MV-4-11 (cell line): ENCODE data around the gene ZNF451.
A peak's percentile ranks its signal among the peaks of the same experiment; 100 is the strongest.

ENCODE experiments used
- DNase-seq: peaks from one replicate; lab custom pipeline; 2025; lab: John Stamatoyannopoulos, UW

The ZNF451 gene

GRCh38 chr6:57094689-57095088 is 4.7 kb downstream of the ZNF451 start:
- no peak for DNase-seq

- DNase-seq, result no peak
These were observed 7.6 kb downstream of the ZNF451 start for GRCh38 chr6:57097596-57097995.

- no peak for DNase-seq
These were observed 13.0 kb downstream of the ZNF451 start for GRCh38 chr6:57102976-57103375.

GRCh38 chr6:57104336-57104735 is 14.3 kb downstream of the ZNF451 start:
- peak; percentile 74 for DNase-seq

GRCh38 chr6:57106990-57107389 is 17.0 kb downstream of the ZNF451 start:
- no peak for DNase-seq

GRCh38 chr6:57108691-57109090 is 18.7 kb downstream of the ZNF451 start:
- peak; percentile 77 for DNase-seq

GRCh38 chr6:57109880-57110279 is 19.9 kb downstream of the ZNF451 start:
- no peak for DNase-seq

- DNase-seq, result no peak
These were observed 23.1 kb downstream of the ZNF451 start for GRCh38 chr6:57113105-57113504.

GRCh38 chr6:57116776-57117175 is 26.8 kb downstream of the ZNF451 start:
- DNase-seq, result no peak

- no peak for DNase-seq
These were observed 27.8 kb downstream of the ZNF451 start for GRCh38 chr6:57117796-57118195.

GRCh38 chr6:57123111-57123510 is 33.1 kb downstream of the ZNF451 start:
- DNase-seq, result no peak

GRCh38 chr6:57127763-57128162 is 37.8 kb downstream of the ZNF451 start:
- no peak for DNase-seq

GRCh38 chr6:57130661-57131177 is 40.7 kb downstream of the ZNF451 start:
- no peak for DNase-seq

- no peak for DNase-seq
These were observed 45.0 kb downstream of the ZNF451 start for GRCh38 chr6:57134954-57135353.

- no peak for DNase-seq
These were observed 45.9 kb downstream of the ZNF451 start for GRCh38 chr6:57135885-57136284.

- no peak for DNase-seq
These were observed 47.4 kb downstream of the ZNF451 start for GRCh38 chr6:57137350-57137749.

- DNase-seq, result no peak
These were observed 48.0 kb downstream of the ZNF451 start for GRCh38 chr6:57138026-57138425.

GRCh38 chr6:57141451-57142177 is 51.6 kb downstream of the ZNF451 start:
- DNase-seq, result no peak

GRCh38 chr6:57142178-57142525 is 52.2 kb downstream of the ZNF451 start:
- DNase-seq, result no peak

- no peak for DNase-seq
These were observed 53.7 kb downstream of the ZNF451 start for GRCh38 chr6:57143690-57144089.

GRCh38 chr6:57147401-57147800 is 57.4 kb downstream of the ZNF451 start:
- no peak for DNase-seq

- no peak for DNase-seq
These were observed 58.2 kb downstream of the ZNF451 start for GRCh38 chr6:57147955-57148858.

GRCh38 chr6:57158658-57159057 is 68.7 kb downstream of the ZNF451 start:
- DNase-seq, result no peak
